NB4 (cell line): ENCODE results near the gene TNFRSF11A.

Source experiments
- DNase-seq: peaks from one replicate; pipeline ENCODE4 v3.0.0; 2010; ENCODE audit warnings: low read depth
- H3K4me3 ChIP-seq: one replicate; pipeline ENCODE4 v1.5.1; 2011; ENCODE audit warnings: mild to moderate bottlenecking, low read depth, low read length, moderate library complexity
- CTCF ChIP-seq: IDR thresholded peaks from one replicate; pipeline ENCODE4 v1.5.1; 2012; ENCODE audit warnings: low read depth, low read length
- MAX ChIP-seq: IDR thresholded peaks from 2 replicates; pipeline ENCODE4 v1.6.1; 2011; ENCODE audit warnings: low read depth, low read length
- MYC ChIP-seq: IDR thresholded peaks from 2 replicates; pipeline ENCODE4 v1.6.1; 2011; ENCODE audit warnings: low read depth, low read length
- POLR2A ChIP-seq: IDR thresholded peaks from 2 replicates; pipeline ENCODE4 v1.6.1; 2011; ENCODE audit warnings: mild to moderate bottlenecking; ENCODE audit not compliant: insufficient read length; ENCODE audit errors: extremely low read depth

TNFRSF11A gene

GRCh38 chr18:62400916-62401315 lies 75.8 kb downstream of the TNFRSF11A start:
- no peak for DNase-seq
- no peak overlapping the region for H3K4me3 ChIP-seq
- no peak for TF ChIP-seq POLR2A

- TF ChIP-seq POLR2A (no peak), MYC (no peak), MAX (no peak), CTCF (no peak)
- no peak for DNase-seq
Measured at GRCh38 chr18:62402342-62402948, 77.3 kb downstream of the TNFRSF11A start.

GRCh38 chr18:62403120-62403519 lies 78.0 kb downstream of the TNFRSF11A start:
- DNase-seq: no peak
- H3K4me3 ChIP-seq: no peak overlapping the region
- TF ChIP-seq POLR2A (no peak), MYC (no peak), CTCF (no peak), MAX (no peak)

More at GRCh38 chr18:62402342-62402948, 77.3 kb downstream of the TNFRSF11A start:
- H3K4me3 ChIP-seq: no peak overlapping the region

GRCh38 chr18:62404881-62405280 lies 79.8 kb downstream of the TNFRSF11A start:
- H3K4me3 ChIP-seq: no peak overlapping the region
- no peak for DNase-seq
- TF ChIP-seq CTCF (no peak), POLR2A (no peak), MYC (no peak), MAX (no peak)

DNA sequence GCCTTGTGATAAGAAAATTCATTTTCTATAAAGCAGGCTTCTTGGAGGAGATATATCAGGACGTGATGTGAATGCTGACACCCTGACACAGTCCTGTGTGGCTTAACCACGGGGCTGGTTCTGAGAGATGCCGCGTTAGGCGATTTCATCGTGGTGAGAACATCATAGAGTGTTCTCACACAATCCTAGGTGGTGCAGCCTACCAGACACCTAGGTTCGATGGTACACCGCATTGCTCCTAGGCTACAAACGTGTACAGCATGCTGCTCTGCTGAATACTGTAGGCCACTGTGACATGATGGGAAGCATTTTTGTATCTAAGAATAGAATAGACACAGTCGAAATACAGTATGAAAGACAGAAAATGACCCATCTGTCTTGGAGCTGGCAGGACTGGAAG lies 82.5 kb downstream of the TNFRSF11A start:
- no peak overlapping the region for H3K4me3 ChIP-seq
- DNase-seq: no peak
- TF ChIP-seq MYC (no peak), POLR2A (no peak), CTCF (no peak), MAX (no peak)

GRCh38 chr18:62409821-62410220 lies 84.7 kb downstream of the TNFRSF11A start:
- H3K4me3 ChIP-seq: no peak overlapping the region
- DNase-seq: no peak
- TF ChIP-seq POLR2A (no peak), MAX (no peak), MYC (no peak), CTCF (no peak)
